Measurements from ENCODE around the gene GAD1. TPM values are rescaled to one million over a fixed set of nuclear protein-coding genes. Genes with fewer than 3 reads are reported as not detected.

GAD1 gene
- total RNA-seq, result 25.1 TPM

DNA sequence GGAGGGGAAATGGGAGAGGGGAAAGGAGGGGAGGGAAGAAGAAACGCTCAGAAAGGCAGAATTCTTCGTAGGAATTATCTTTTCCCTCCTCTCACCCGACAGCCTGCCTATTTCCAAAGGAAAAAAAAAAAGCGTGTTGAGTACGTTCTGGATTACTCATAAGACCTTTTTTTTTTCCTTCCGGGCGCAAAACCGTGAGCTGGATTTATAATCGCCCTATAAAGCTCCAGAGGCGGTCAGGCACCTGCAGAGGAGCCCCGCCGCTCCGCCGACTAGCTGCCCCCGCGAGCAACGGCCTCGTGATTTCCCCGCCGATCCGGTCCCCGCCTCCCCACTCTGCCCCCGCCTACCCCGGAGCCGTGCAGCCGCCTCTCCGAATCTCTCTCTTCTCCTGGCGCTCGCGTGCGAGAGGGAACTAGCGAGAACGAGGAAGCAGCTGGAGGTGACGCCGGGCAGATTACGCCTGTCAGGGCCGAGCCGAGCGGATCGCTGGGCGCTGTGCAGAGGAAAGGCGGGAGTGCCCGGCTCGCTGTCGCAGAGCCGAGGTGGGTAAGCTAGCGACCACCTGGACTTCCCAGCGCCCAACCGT, at the start of gene GAD1:
Gene GAD1 (plus strand): TSS at position 384 of the 589 bp plus-strand sequence. CDS start 1,705 bp downstream, outside the sequence.

DNA sequence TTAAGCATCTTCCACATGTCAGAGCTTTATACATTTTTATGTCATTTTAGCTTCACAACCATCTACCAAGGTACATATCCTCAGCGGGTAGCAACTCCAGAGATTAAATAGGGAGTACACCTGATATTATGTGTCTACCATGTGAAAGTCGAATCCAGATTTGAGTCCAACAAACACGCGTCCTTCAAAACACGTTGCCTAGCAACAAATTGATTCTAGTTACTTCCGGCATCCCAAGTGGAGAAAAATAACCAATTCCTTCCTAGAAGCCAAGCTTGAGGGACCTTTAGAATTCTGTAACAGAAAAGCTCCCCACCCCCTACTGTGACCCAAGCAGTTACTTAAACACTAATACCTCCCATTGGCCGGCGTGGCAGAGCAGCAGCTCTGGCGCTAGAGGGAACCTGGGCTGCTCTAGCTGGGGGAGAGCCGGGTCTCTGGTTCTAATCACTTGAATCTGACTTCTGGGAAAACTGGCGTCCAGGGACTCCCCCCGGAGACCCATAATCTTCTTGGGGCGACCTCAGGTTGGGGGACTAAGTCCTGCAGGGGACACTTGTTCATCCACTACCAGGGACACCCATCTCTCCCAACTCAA, 46.6 kb upstream of the GAD1 start, which contains the start of gene ERICH2:
Gene ERICH2 (plus strand): TSS at position 371 of the 598 bp plus-strand sequence. CDS start 304 bp downstream, outside the sequence.

Other genes starting within 250 kb of the GAD1 start
- 0.77 TPM for gene SP5, start 101.5 kb upstream of the GAD1 start, total RNA-seq
- not detected for gene ERICH2, start 46.5 kb upstream of the GAD1 start, total RNA-seq
- gene GORASP2, start 112.4 kb downstream of the GAD1 start, total RNA-seq, result 44.5 TPM